PC-3 (cell line): ENCODE measurements around the gene ASB18. TPM values are rescaled to one million over a fixed set of nuclear protein-coding genes. Genes with fewer than 3 reads are reported as not detected.

Experiments
- ATAC-seq: fragments of 200-7000 bp; cut with Tn5 transposase; 2 replicates; pipeline ENCODE4 v1.9.1; 2020; ENCODE audit warnings: mild to moderate bottlenecking, moderate library complexity
- BruUV-seq: library from RNA; stranded (reverse); fragments of 400-500 nt; replicated peaks from 2 replicates; lab custom pipeline; 2021; lab: Mats Ljungman, UMichigan
- CTCF ChIA-PET: fragments of 300-600 bp; sonication (Branson Sonifier 250); formaldehyde crosslinking; loops from one replicate; lab custom pipeline; 2022; ENCODE audit warnings: antibody characterized with exemption; lab: Charles Lee
- POLR2A ChIA-PET: fragments of 300-600 bp; sonication (Branson Sonifier 250); formaldehyde crosslinking; loops from one replicate; lab custom pipeline; 2022; ENCODE audit warnings: antibody characterized with exemption; ENCODE audit not compliant: unreplicated experiment; lab: Charles Lee
- DNase-seq: peaks from one replicate; pipeline ENCODE4 v3.0.0-alpha.2; 2015
- H2AFZ ChIP-seq: fragments of 300-600 bp; sonication (generic); 2 replicates; pipeline ENCODE4 v1.6.0; 2016; ENCODE audit warnings: antibody characterized with exemption, low read length
- H3F3A ChIP-seq: fragments of 300-600 bp; sonication (generic); one replicate; pipeline ENCODE4 v1.6.0; 2017; ENCODE audit warnings: antibody characterized with exemption, low read length, control low read depth, mild to moderate bottlenecking; ENCODE audit not compliant: unreplicated experiment
- H3K27ac ChIP-seq: fragments of 300-600 bp; sonication (generic); 2 replicates; pipeline ENCODE4 v1.5.1; 2016; ENCODE audit warnings: mild to moderate bottlenecking, low read length
- H3K27me3 ChIP-seq: fragments of 300-600 bp; sonication (generic); 2 replicates; pipeline ENCODE4 v1.6.1; 2016; ENCODE audit warnings: low read length, mixed read lengths
- H3K36me3 ChIP-seq: fragments of 300-600 bp; sonication (generic); 2 replicates; pipeline ENCODE4 v1.6.1; 2016; ENCODE audit warnings: low read depth, mixed run types, low read length, mixed read lengths
- H3K4me1 ChIP-seq: fragments of 300-600 bp; sonication (generic); 2 replicates; pipeline ENCODE4 v1.5.1; 2016; ENCODE audit warnings: low read length; ENCODE audit not compliant: insufficient read depth
- H3K4me2 ChIP-seq: fragments of 300-600 bp; sonication (generic); 2 replicates; pipeline ENCODE4 v1.6.0; 2016; ENCODE audit warnings: low read length
- H3K4me3 ChIP-seq: fragments of 300-600 bp; sonication (generic); 2 replicates; pipeline ENCODE4 v1.5.1; 2016; ENCODE audit warnings: mild to moderate bottlenecking, low read length, mixed read lengths
- H3K79me2 ChIP-seq: fragments of 300-600 bp; sonication (generic); 2 replicates; pipeline ENCODE4 v1.6.1; 2017; ENCODE audit warnings: low read length, mixed read lengths
- H3K9ac ChIP-seq: fragments of 300-600 bp; sonication (generic); 2 replicates; pipeline ENCODE4 v1.6.0; 2016; ENCODE audit warnings: mild to moderate bottlenecking, low read length
- H3K9me2 ChIP-seq: fragments of 300-600 bp; sonication (generic); replicated peaks from 2 replicates; pipeline ENCODE4 v1.6.1; 2016; ENCODE audit warnings: mixed run types, low read length, mixed read lengths
- H3K9me3 ChIP-seq: fragments of 300-600 bp; sonication (generic); 2 replicates; pipeline ENCODE4 v1.6.1; 2016; ENCODE audit warnings: low read length, mixed read lengths
- H4K20me1 ChIP-seq: fragments of 300-600 bp; sonication (generic); 2 replicates; pipeline ENCODE4 v1.6.1; 2016; ENCODE audit warnings: low read length, mixed read lengths
- CTCF ChIP-seq: fragments of 300-600 bp; sonication (generic); conservative IDR thresholded peaks from 2 replicates; pipeline ENCODE4 v1.5.1; 2017; ENCODE audit warnings: antibody characterized with exemption, low read depth, mild to moderate bottlenecking, low read length
- EZH2 ChIP-seq: fragments of 300-600 bp; sonication (generic); IDR thresholded peaks from one replicate; pipeline ENCODE4 v1.6.1; 2017; ENCODE audit warnings: antibody characterized with exemption, mild to moderate bottlenecking, low read length; ENCODE audit not compliant: unreplicated experiment
- EZH2phosphoT487 ChIP-seq: fragments of 300-600 bp; sonication (generic); IDR thresholded peaks from 2 replicates; pipeline ENCODE4 v1.6.1; 2018; ENCODE audit warnings: mild to moderate bottlenecking, antibody characterized with exemption, low read length, borderline replicate concordance
- intact Hi-C: fragments of 100-400 bp; cut with micrococcal nuclease; formaldehyde crosslinking; loops from 2 replicates; pipeline ENCODE4 v1.9.0; 2023
- total RNA-seq: library from RNA; depleted of rRNA; stranded (reverse); fragments of >200 nt; gene quantifications from 2 replicates; pipeline ENCODE4 v1.2.3, GENCODE V29; 2014

ASB18 gene
- total RNA-seq, 1 experiment from 2014 or later = 0.15 TPM

- no TSS peak for BruUV-seq
- no peaks in the 10 kb centered on the region for H3K36me3 ChIP-seq
- no peak for ATAC-seq
- H3F3A ChIP-seq = no peaks in the 10 kb centered on the region
- POLR2A ChIA-PET = no interaction called here
- no peaks in the 10 kb centered on the region for H3K9me3 ChIP-seq
- intact Hi-C loops = no loop called here
- H3K4me1 ChIP-seq = no peaks in the 10 kb centered on the region
- no peaks in the 10 kb centered on the region for H3K79me2 ChIP-seq
- H3K9ac ChIP-seq = no peak overlapping the region
- no peak overlapping the region for H3K4me2 ChIP-seq
- H2AFZ ChIP-seq = no peak overlapping the region
- no peaks in the 10 kb centered on the region for H4K20me1 ChIP-seq
- DNase-seq = no peak
- no peak overlapping the region for H3K4me3 ChIP-seq
- no peaks in the 10 kb centered on the region for H3K27me3 ChIP-seq
- no peak overlapping the region for H3K27ac ChIP-seq
- CTCF ChIA-PET = no interaction called here
- TF ChIP-seq EZH2phosphoT487 = no peak
- H3K9me2 ChIP-seq = no peaks in the 10 kb centered on the region
Observed at GRCh38 chr2:236208019-236208926, 55.9 kb downstream of the ASB18 start.

- Histone ChIP-seq H3K27me3 (no peaks in the 10 kb centered on the region), H3K9me3 (no peaks in the 10 kb centered on the region), H3K4me2 (no peak overlapping the region), H3K4me3 (no peak overlapping the region), H3K79me2 (no peaks in the 10 kb centered on the region), H3K36me3 (no peaks in the 10 kb centered on the region), H3F3A (no peaks in the 10 kb centered on the region), H4K20me1 (no peaks in the 10 kb centered on the region), H2AFZ (no peak overlapping the region), H3K9ac (no peak overlapping the region), H3K9me2 (no peaks in the 10 kb centered on the region), H3K4me1 (no peaks in the 10 kb centered on the region), H3K27ac (no peak overlapping the region)
- POLR2A ChIA-PET = no interaction called here
- ATAC-seq = no peak
- CTCF ChIA-PET = no interaction called here
- no peak for DNase-seq
- intact Hi-C loops = no loop called here
- TF ChIP-seq CTCF (no peak), EZH2 (no peak), EZH2phosphoT487 (no peak)
- no TSS peak for BruUV-seq
Observed at GRCh38 chr2:236207472-236207871, 56.7 kb downstream of the ASB18 start.

- CTCF ChIA-PET = no interaction called here
- Histone ChIP-seq H3K9ac (no peak overlapping the region), H3K9me2 (no peaks in the 10 kb centered on the region), H3K9me3 (no peaks in the 10 kb centered on the region), H3K27me3 (no peaks in the 10 kb centered on the region), H3K4me1 (no peaks in the 10 kb centered on the region), H4K20me1 (no peaks in the 10 kb centered on the region), H3F3A (no peaks in the 10 kb centered on the region), H3K36me3 (no peaks in the 10 kb centered on the region), H3K4me3 (no peak overlapping the region), H3K4me2 (no peak overlapping the region), H3K27ac (no peak overlapping the region), H3K79me2 (no peaks in the 10 kb centered on the region), H2AFZ (peak overlapping the region; percentile 68)
- TF ChIP-seq EZH2 (no peak), CTCF (no peak), EZH2phosphoT487 (no peak)
- DNase-seq = no peak
- BruUV-seq = no TSS peak
- no peak for ATAC-seq
- POLR2A ChIA-PET = no interaction called here
- intact Hi-C loops = no loop called here
Observed at GRCh38 chr2:236205867-236206645, 58.1 kb downstream of the ASB18 start.
